SK-MEL-5 (cell line): ENCODE data around the gene HOXB8. TPM values are rescaled to one million over a fixed set of nuclear protein-coding genes. Genes with fewer than 3 reads are reported as not detected.

Source experiments
- DNase-seq: peaks from one replicate; pipeline ENCODE4 v3.0.0-alpha.2; 2016; ENCODE audit warnings: low read depth, low spot score
- in situ Hi-C: cut with HindIII; loops from 2 replicates; pipeline ENCODE4 v1.10.0; 2016; ENCODE audit warnings: low sequenced_read_pairs, high pct_unique_total_duplicates, low pct_unique_long_range_greater_than_20kb
- total RNA-seq: library from RNA; depleted of rRNA; stranded (reverse); fragments of >200 nt; shearing (Covaris generic); gene quantifications from 2 replicates; pipeline ENCODE4 v1.2.3, GENCODE V29; 2014

HOXB8 gene
- total RNA-seq, 1 experiment from 2014 or later, result 1.6 TPM

DNA sequence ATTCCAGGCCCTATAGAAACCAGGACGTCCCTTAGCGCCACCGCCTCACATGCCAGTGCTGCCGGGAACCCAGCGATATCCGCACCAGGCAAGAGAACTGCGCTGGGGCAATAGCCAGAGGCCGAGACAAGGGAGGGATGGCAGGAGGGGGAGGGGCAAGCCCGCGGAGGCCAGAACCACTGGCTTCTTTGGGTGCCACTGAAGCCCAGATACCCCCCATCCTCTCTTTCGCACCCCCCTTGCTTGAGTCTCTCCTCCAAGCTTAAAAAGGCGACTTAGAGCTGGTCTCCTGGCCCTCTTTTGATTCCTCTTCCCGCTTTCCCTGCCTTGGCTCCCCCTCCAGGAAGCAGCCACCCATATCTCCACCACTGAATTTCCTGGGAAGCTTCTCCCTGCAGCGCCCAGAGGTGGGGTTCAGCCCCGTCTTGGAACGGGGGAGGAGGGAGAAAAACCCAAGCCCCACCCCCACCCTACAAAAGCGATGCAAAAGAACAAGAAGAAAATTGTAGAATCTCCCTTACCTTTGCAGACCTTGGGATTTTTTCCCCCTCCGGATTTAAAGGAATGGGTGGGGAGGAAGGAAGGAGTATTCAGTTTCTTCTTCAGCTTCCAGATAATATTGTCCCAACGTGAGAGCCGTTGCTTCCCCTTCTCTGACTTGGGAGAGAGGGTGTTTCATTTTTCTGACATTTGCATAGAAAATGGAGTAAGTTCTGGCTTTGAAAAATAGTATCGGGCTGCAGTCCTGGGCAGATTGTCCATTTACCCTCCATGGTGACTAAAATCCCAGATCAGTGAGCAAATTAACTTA, 10.9 kb downstream of the HOXB8 start:
- DNase-seq, result peak; percentile 78
- in situ Hi-C loops, result no loop called here

DNA sequence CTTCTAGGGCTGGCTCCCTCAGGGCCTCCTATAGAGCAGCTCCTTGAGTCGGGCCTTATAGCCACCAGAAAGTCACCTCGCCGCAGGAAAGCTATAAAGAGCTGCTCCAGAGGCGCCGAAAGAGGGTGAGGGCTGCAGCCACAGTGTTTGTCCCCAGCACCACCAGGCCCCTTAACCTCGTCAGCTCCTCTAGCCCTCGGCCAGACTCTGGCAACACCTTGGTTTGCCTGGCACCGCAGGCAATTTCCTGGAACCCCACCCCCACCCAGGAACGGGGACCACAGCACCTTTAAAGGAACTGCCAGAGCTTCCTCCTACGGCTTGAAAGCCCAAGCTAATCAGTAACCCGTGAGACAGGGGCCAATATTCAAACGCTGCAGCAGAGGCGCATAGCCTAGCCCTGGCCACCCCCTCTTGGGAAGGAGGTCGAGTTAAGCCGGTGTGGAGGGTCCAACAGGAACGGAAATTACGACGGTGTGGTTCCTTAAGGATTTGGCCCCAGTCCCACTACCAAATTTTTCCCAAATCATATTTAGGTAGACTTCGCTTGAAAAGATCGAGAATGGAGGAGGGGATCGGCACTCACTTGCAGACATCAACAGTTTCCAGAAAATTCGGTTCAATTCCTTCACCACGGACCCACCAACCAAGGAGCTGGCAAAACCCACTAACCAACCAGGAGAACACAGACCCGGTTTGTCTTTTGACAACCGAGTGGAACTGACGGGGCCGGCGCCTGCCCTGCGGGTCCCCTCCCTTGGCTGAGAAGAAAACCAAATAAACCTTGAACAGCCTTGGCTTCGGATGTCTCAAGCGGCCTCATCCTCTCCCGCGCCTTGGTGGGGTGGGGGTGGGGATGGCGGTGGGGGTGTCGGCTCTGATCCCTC, 13.3 kb downstream of the HOXB8 start:
- DNase-seq, result no peak
- in situ Hi-C loops, result no loop called here

DNA sequence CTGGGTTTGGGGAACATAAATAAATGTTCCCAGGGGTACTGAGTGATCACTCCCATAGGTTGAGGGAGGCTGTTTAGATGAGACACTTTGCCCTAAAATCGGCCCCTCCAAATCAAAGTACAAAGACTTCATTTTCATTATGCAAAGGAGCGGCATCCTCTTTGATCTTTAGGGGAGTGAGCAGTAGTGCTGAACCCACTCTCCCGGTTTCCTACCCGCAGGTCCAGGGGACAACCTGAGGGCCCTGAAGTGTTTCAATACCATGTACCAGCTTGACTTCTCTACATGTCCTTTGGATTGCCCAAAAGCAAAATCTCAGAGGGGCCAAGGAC, 13.9 kb downstream of the HOXB8 start:
- in situ Hi-C loops, result no loop called here
- DNase-seq, result no peak

DNA sequence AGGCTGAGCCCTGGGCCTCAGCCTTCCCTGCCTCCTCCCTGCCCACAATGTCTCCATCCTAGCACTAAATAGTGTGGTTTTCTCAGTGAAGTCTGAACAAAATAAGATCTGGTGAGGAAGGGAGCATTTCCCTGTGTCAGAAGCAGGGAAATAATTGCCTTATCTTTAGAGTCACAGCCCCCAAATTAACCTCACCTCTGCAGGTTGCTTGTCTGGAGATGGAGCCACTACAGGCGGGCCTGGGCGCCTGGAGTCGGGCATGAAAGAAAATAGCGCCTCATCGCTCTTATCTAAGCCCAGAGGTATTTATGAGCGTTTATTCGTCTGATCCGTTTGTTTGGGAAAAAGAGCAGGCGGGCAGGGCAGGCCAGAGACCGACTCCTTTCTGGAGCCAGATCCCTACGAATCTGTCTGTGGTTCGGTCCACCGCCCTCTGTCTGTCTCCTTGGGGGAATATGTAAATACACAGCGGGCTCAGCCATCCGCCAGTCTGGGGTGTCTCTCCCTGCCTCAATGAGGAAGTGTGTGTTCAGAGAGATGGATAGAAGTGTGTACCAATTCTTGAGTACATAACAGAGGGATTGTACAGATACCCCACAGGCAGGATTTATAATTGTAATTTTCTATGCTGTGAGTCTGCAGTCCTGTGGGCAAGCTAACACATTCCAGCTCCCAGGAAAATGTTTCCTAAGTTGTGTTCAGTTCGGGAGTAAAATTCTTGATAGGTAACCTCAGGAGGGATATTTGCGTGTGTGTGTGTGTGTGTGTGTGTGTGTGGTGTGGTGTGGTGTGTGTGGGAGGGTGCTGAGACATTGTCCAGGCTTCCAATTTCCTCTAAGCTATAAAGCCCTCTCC, 14.6 kb downstream of the HOXB8 start:
- in situ Hi-C loops, result no loop called here
- DNase-seq, result no peak

GRCh38 chr17:48599354-48599753, 15.7 kb downstream of the HOXB8 start:
- in situ Hi-C loops, result no loop called here
- no peak for DNase-seq

- no peak for DNase-seq
- in situ Hi-C loops, result no loop called here
These were observed 16.4 kb downstream of the HOXB8 start for GRCh38 chr17:48598736-48599135.

DNA sequence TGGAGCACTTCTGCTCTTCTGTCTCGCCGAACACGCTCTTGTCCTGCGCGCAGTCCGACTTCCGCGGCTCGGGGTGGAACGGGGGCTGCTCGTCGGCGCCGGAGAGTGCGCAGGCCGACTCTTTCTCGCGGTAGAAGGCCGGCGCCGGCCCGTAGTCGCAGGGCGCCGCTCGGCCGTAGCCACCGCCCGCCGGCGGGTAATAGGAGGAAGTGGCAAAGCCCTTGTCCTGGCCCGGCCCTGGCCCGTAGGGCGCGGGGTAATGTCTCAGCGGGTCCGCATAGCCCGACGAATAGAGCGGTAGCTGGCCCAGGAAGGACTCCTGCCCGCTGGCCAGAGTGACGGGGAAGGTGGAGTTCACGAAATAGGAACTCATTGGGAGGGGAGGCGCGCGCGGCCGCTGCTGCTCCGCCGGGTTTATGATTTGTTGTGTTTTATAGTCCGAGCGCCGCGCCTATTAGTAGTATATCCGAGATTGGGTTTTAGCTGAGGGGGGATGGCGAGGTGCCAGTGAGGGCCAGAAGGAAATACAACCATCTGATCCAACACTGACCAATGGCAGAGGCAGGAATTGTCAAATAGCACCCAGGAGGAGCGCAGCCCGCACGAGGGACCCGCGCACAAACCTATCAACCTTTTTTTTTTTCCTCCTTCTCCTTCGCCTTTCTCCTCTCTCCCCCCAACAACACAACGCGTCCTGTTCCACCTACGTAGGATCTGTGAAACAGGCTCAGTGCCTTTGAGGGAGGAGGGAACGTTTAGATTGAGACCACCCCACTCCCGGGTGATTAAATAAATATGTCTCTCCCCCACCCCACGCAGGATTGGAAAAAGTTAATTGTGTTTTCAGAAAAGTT, 17.1 kb downstream of the HOXB8 start:
- in situ Hi-C loops, result no loop called here
- no peak for DNase-seq

DNA sequence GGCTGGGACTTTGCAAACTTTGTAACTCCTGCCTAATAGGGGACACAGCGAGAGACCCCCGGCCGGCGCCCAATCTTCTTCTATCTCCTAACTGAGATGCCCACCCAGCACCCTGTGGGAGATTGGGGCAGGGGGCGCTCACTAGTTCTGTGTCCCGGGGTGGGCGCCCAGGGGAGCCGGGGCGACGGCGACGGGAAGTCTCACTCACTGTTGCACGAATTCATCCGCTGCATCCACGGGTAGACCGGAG, 17.6 kb downstream of the HOXB8 start:
- DNase-seq, result no peak

DNA sequence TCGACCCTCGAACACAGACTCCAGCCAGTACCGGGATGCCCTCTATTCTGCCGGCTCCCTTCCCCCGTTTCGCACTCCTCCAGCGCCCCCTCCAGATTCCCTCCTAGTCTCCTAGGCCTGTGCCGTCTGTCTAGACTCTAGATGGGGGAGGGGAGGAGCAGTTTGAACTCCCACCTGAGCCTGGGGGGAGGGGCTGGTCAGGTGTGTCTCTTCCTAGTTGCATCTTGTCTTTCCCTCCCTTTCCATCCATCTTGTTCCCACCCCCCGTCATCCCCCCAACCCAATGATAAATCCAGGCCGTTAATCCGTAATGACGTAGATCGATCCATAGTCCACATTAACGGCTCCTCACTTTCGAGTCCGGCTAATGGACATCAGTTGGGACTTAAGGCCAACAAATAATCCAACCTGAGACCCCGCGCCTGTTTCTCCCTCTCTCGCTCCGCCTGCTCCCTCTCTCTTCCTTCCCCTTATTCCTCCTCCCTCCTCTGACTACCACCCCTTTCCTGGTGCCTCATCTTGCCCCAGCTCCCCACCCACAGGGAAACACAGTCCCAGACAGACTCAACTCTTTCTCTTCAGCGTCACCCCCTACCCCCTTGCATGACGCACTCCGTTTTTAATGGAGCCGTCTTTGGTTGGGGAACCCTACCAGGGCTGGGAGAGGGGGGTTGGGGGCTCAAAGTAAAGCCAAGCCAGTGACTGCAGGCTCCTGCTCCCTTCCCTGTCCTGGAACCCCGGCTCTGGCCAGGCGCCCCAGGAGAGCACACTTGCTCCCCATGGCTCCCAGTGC, 18.2 kb downstream of the HOXB8 start:
- in situ Hi-C loops, result no loop called here
- no peak for DNase-seq

More for the DNA sequence above, 17.6 kb downstream of the HOXB8 start:
- in situ Hi-C loops, result no loop called here

GRCh38 chr17:48596000-48596734, 18.9 kb downstream of the HOXB8 start:
- in situ Hi-C loops, result no loop called here
- DNase-seq, result no peak

- in situ Hi-C loops, result no loop called here
- DNase-seq, result no peak
These were observed 19.7 kb downstream of the HOXB8 start for GRCh38 chr17:48595278-48595999.

DNA sequence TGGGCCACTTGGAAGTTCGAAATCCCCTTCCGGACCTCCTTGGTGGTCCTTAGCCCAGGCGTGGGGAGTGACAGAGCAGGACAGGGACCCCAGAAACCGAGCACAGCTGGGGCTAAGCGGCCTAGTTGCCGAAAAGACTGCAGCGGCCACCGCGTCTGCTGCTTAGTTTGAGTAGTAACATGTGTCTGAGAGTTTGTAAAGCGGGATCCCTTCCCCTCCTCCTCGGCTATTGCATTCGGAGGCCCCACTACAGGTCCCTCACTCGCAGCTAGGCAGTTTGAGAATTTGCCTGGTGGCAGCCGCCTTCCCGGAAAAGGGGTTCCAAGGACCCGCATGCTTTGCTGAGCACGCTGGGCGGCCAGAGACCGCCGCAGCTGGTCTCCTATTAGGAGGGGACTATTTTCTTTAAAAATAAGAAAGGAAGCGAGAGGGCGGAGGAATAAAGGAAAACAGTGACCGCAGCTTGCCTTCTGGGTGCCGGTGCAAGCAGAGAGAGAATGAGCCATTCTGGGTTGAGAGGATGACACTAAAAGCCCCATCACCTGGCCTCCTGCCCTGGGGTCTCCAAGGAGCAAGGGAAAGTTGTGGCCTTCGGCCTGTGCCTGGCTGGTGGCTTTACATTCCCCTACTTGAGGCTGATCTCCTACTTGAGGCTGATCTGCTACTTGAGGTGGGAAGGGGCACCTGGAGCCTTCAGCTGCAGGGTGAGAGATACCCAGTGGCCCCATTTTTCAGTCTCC, 20.4 kb downstream of the HOXB8 start:
- in situ Hi-C loops, result no loop called here
- no peak for DNase-seq

DNA sequence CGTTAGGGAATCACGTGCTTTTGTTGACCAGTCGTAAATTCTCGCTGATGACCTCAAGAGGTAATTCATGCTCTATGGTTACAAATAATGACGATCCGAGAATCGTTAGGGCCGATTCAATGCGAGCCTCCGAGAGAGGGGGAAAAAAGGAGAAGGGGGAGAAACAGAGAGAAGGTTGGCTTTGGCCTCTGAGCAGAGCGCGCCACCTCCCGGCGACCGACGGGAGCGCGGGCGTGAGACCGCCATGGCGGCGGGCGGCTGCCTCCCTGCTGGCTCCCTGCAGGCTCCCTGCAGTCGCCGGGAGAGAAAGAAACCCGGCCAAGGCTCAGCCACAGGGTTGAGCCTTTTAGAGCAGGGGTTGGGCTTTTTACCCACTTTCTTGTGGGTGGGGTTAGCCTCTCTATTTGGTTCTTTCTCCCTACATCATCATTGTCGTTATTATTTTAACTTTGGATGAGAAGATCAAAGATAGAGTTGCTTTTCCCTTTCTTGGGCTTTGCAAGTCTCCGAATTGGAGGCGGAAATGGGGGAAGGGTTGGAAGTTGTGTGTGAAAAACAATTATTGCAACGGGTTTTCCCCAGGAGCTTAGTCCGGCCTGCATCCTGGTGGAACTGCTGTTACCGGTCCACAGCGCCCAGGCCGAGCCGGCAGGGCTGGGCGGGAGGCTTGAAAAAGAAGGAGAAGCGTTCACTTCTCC, 21.1 kb downstream of the HOXB8 start:
- in situ Hi-C loops, result no loop called here
- peak; percentile 68 for DNase-seq

GRCh38 chr17:48593126-48593829, 21.8 kb downstream of the HOXB8 start, which contains the start of gene HOXB5:
HOXB5 (minus strand) TSS chr17:48593779; CDS start chr17:48593682, 97 bp downstream.
- no peak for DNase-seq
- in situ Hi-C loops, result no loop called here
